Transverse colon (tissue), 4 donors: ENCODE data around the gene ENTPD8. TPM values are rescaled to one million over a fixed set of nuclear protein-coding genes. Genes with fewer than 3 reads are reported as not detected.

Source experiments
- DNase-seq: peaks from one replicate; pipeline ENCODE4 v3.0.0-alpha.2; 2019
- H3K27ac ChIP-seq, 4 donors: fragments of 200-600 bp; sonication (generic); 2 replicates each; pipeline ENCODE4 v1.5.1; 2016 to 2018; ENCODE audit warnings: inconsistent platforms in 4 of 4
- H3K27me3 ChIP-seq: fragments of 200-600 bp; sonication (generic); 2 replicates; pipeline ENCODE4 v1.5.1; 2017; ENCODE audit warnings: inconsistent platforms
- H3K36me3 ChIP-seq, 4 donors: fragments of 200-600 bp; sonication (generic); 2 replicates each; pipeline ENCODE4 v1.5.1; 2017 to 2019; ENCODE audit warnings: inconsistent platforms in 4 of 4
- H3K4me1 ChIP-seq, 4 donors: fragments of 200-600 bp; sonication (generic); 2 replicates each; pipeline ENCODE4 v1.5.1; 2017 to 2020; ENCODE audit warnings: inconsistent platforms in 4 of 4
- H3K4me3 ChIP-seq, 4 donors: fragments of 200-600 bp; sonication (generic); 1 replicate in 1 of 4; 2 replicates in 3 of 4; pipeline versions ENCODE4 v1.5.1 to v1.6.1; 2017 to 2019; ENCODE audit warnings: inconsistent platforms in 4 of 4
- H3K9me3 ChIP-seq, 2 donors: fragments of 200-600 bp; sonication (generic); 2 replicates each; pipeline ENCODE4 v1.5.1; 2017 to 2019; ENCODE audit warnings: inconsistent platforms in 2 of 2
- CTCF ChIP-seq, 5 experiments: fragments of 200-600 bp in 3 of 5; fragments of 450-650 bp in 2 of 5; sonication (generic) in 3 of 5; IDR thresholded peaks; 1 replicate in 2 of 5; 2 replicates in 3 of 5; pipeline ENCODE4 v1.5.1; 2016 to 2017; ENCODE audit warnings: antibody characterized with exemption in 5 of 5, inconsistent platforms in 3 of 5, mild to moderate bottlenecking in 2 of 5, moderate library complexity in 1 of 5
- EP300 ChIP-seq: sonication (generic); formaldehyde crosslinking; IDR thresholded peaks from one replicate; pipeline ENCODE4 v1.6.1; 2017; ENCODE audit warnings: antibody characterized with exemption, low read depth
- POLR2A ChIP-seq: fragments of 450-650 bp; IDR thresholded peaks from one replicate; pipeline ENCODE4 v1.6.1; 2016; ENCODE audit warnings: antibody characterized with exemption, mild to moderate bottlenecking, moderate library complexity
- POLR2AphosphoS5 ChIP-seq, 3 donors: sonication (generic); formaldehyde crosslinking; IDR thresholded peaks; one replicate each; pipeline ENCODE4 v1.6.1; 2016; ENCODE audit warnings: antibody characterized with exemption in 3 of 3
- WGBS, 2 donors: methylation state at CpG; one replicate each; pipeline ENCODE4 v1.1.5; 2018; ENCODE audit warnings: low coverage in 1 of 2; 5-methylcytosine and 5-hydroxymethylcytosine counted together
- in situ Hi-C, 4 donors: fragments of 200-750 bp; cut with MboI; loops; one replicate each; pipeline versions ENCODE4 v1.15.0 to v1.15.1; 2017; ENCODE audit warnings: low sequenced_read_pairs in 3 of 4, low pct_ligation_motif_present in 1 of 4, low pct_unique_long_range_greater_than_20kb in 1 of 4
- intact Hi-C: fragments of 100-400 bp; cut with DNase I; formaldehyde crosslinking; loops from one replicate; pipeline ENCODE4 v1.15.1; 2023; ENCODE audit warnings: low total_unique reads
- total RNA-seq, 4 donors: library from RNA; depleted of rRNA; stranded (reverse); fragments of >200 nt; gene quantifications; one replicate each; pipeline ENCODE4 v1.1.0, GENCODE V29; 2016

ENTPD8 gene
- total RNA-seq, 4 donors from 2014 or later, result 20.7 to 109 (median 63.8) TPM

- in situ Hi-C loops (no loop called here), intact Hi-C loops (no loop called here)
- Histone ChIP-seq H3K27ac (no peak overlapping the region), H3K36me3 (no peaks in the 10 kb centered on the region), H3K4me3 (no peak overlapping the region), H3K9me3 (no peaks in the 10 kb centered on the region), H3K27me3 (peaks cover 20% of the 10 kb centered on the region), H3K4me1 (peaks cover under 1 to 15% (median 8%) of the 10 kb centered on the region in 4 donors)
- DNase-seq, result peak; percentile 17
- WGBS, 2 donors, result 57 to 76% methylated on average over 5 to 21 of the region's 21 CpGs
- no peak for TF ChIP-seq CTCF (IDR thresholded peaks at IDR 0.05)
- TF ChIP-seq EP300, result no peak
- TF ChIP-seq POLR2AphosphoS5 (IDR thresholded peaks at IDR 0.05), result no peak
- TF ChIP-seq POLR2A, result no peak
Measured at GRCh38 chr9:137446851-137447471, 5.8 kb upstream of the ENTPD8 start.

DNA sequence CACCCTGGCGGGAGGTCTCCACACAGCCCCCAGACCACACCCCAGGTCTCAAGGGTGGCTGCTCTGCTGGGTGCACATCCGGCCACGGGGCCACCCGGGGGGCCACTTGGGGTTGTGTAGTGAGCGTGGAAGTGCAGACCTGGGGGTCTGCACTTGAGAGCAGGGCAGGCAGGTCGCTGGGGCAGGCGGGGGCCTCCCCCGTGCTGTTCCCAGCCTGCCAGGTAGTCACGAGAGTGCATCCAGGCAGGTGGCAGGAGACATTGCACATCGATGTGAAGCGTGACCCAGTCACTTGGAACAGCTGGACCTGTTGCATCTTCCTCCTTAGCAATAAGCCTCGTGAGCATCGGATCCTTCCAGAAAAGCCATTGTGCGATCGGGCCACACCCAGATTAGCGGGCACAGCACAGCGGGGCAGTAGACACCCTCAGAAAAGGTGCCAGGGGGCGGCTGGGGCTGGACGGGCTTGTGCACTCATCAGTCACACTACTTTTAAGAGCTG lies 4.8 kb upstream of the ENTPD8 start:
- TF ChIP-seq CTCF (IDR thresholded peaks at IDR 0.05) (no peak), EP300 (no peak), POLR2A (no peak), POLR2AphosphoS5 (IDR thresholded peaks at IDR 0.05) (no peak)
- Histone ChIP-seq H3K4me1 (peaks cover 8 to 24% (median 17%) of the 10 kb centered on the region in 4 donors), H3K4me3 (no peak overlapping the region), H3K9me3 (no peaks in the 10 kb centered on the region), H3K36me3 (no peaks in the 10 kb centered on the region), H3K27ac (no peak overlapping the region), H3K27me3 (peaks cover 28% of the 10 kb centered on the region)
- WGBS, 2 donors, result 47% methylated on average over 16 of the region's 19 CpGs; no CpG with 5 or more reads in 1 of the 2 donors
- intact Hi-C loops (no loop called here), in situ Hi-C loops (no loop called here)
- no peak for DNase-seq

DNA sequence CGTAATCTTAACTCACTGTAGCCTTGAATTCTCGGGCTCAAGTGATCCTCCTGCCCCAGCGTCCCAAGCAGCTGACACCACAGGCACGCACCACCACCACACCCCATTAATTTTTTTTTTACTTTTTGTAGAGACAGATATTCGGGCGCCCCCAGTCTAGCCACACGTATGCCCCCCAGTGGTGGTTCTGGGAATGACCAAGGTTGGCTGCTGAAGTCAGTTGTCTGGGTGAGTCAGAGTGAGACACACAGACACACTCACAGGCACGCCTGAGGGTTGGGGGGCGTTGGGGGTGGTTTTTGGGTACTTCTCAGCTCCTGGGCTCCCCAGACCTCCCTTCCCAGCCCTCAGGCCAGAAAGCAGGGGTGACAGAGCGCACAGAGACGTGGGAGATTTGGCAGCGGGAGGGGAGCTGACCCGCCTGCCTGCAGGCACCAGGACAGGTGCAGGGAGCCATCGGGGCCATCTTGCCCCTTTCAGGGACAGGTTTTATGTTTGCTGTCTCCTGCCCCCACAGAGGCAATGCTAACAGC lies 4.2 kb upstream of the ENTPD8 start:
- no peak overlapping the region for H3K27ac ChIP-seq
- peaks cover 8 to 24% (median 17%) of the 10 kb centered on the region in 4 donors for H3K4me1 ChIP-seq
- peak; percentile 87 for DNase-seq
- H3K9me3 ChIP-seq, result no peaks in the 10 kb centered on the region
- in situ Hi-C loops, result no loop called here
- peaks cover 28% of the 10 kb centered on the region for H3K27me3 ChIP-seq
- intact Hi-C loops, result no loop called here
- TF ChIP-seq POLR2A, result no peak
- no peak for TF ChIP-seq POLR2AphosphoS5 (IDR thresholded peaks at IDR 0.05)
- TF ChIP-seq CTCF (IDR thresholded peaks at IDR 0.05), result peak; percentile 73 to 92 (median 86)
- no peak for TF ChIP-seq EP300
- H3K36me3 ChIP-seq, result no peaks in the 10 kb centered on the region
- 11 to 17% methylated on average over 4 to 14 of the region's 14 CpGs for WGBS, 2 donors
- no peak overlapping the region for H3K4me3 ChIP-seq

DNA sequence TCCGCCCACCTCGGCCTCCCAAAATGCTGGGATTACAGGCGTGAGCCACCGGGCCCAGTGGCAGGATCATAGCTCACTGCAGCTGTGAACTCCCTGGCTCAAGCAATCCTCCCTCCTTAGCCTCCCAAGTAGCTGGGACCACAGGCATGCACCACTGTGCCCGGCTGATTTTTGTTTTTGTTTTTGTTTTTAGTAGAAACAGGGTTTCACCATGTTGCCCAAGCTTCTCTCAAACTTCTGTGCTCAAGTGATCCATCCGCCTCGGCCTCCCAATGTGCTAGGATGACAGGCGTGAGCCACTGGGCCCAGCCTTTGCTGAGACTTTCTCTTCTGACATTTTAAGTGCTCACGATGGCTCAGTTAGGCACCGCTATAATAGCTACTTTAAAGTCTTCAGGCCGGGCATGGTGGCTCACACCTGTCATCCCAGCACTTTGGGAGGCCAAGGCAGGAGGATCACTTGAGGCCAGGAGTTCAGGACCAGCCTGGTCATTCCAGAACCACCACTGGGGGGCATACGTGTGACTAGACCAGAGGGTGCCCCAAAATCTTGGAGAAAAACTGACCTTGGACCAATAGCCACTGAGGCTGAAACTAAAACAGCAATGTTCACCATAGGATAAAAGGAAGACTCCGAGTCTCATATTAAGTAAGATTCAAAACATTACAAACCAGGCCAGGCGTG lies 3.1 kb upstream of the ENTPD8 start:
- no peak for TF ChIP-seq POLR2AphosphoS5 (IDR thresholded peaks at IDR 0.05)
- no peak for TF ChIP-seq CTCF (IDR thresholded peaks at IDR 0.05)
- no peak for TF ChIP-seq EP300
- no peak for TF ChIP-seq POLR2A
- Histone ChIP-seq H3K36me3 (no peaks in the 10 kb centered on the region), H3K27me3 (peaks cover 28% of the 10 kb centered on the region), H3K4me3 (no peak overlapping the region), H3K9me3 (no peaks in the 10 kb centered on the region), H3K4me1 (peaks cover 8 to 24% (median 17%) of the 10 kb centered on the region in 4 donors), H3K27ac (no peak overlapping the region)
- intact Hi-C loops, result no loop called here
- in situ Hi-C loops, result no loop called here
- 67 to 82% methylated on average over 10 to 14 of the region's 14 CpGs for WGBS, 2 donors
- no peak for DNase-seq
